ENCODE results near the gene MATN4. TPM values are rescaled to one million over a fixed set of nuclear protein-coding genes. Genes with fewer than 3 reads are reported as not detected.

Gene MATN4
- total RNA-seq, 5 donors from 2014 or later (not counting 1 experiment from before 2014, with no cell fraction given), result not detected

DNA sequence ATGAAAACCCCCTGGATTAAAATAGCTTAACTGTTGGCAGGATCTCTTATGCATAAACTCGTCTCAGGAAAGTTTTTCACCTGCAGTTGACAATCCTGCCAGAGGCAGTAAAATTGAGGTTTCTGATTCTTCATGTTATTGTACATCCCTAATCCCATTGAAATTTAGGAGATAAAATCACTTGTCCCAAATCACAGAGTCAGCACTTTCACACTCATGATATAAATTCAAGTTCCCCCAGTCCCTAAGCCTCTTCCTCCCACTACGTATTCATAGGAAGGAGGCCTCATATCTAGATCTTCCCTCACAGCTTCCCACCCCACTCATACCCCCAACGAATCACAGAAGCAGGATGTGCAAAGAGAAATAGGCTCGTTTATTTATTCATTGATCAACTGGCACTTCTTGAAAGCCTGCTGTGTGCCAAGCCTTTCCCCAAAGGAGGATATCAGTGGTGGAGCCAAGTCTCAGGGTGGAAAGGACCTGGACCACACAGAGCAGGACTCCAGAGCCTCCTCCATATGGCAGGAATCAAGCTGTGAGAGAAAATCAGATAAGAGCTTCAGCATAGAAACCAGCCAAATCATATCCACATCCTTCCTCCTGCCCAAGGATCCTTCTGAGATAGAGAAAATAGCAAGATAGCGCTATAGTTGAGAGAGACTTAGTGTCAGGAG, 56.1 kb downstream of the MATN4 start:
- no peaks in the 10 kb centered on the region for H3K9me3 ChIP-seq
- H3K4me1 Mint-ChIP-seq, result no peaks in the 10 kb centered on the region
- H3K27ac Mint-ChIP-seq, result no peak overlapping the region
- ChIA-PET POLR2A (no interaction called here), CTCF (no interaction called here)
- H3K36me3 ChIP-seq (ENCODE audit: control insufficient read depth in 2 of 2, extremely low read depth in 1 of 2, insufficient read depth in 1 of 2, low read length in 1 of 2), result no peaks in the 10 kb centered on the region
- H3K36me3 Mint-ChIP-seq, result no peaks in the 10 kb centered on the region
- DNase-seq (no peak), ATAC-seq (replicated peaks in 1 of 4) (no peak)
- WGBS (ENCODE audit: insufficient coverage), result 0% methylated on average over 1 of the region's 5 CpGs
- no peak overlapping the region for H3K27ac ChIP-seq (ENCODE audit: low read length)
- no peaks in the 10 kb centered on the region for H3K4me1 ChIP-seq (ENCODE audit: control insufficient read depth in 1 of 2, extremely low read depth in 1 of 2, insufficient read depth in 2 of 2, low read length in 2 of 2)
- peaks cover 2 to 21% of the 10 kb centered on the region in 2 experiments for H3K27me3 ChIP-seq (replicated peaks in 1 of 2; ENCODE audit: control insufficient read depth in 2 of 2, extremely low read depth in 1 of 2, insufficient read depth in 2 of 2, low read length in 1 of 2)
- no peak overlapping the region for H3K4me3 ChIP-seq (ENCODE audit: control insufficient read depth in 1 of 2, extremely low read depth in 1 of 2, low read length in 1 of 2)
- H3K27me3 Mint-ChIP-seq, result peaks cover 48 to 58% of the 10 kb centered on the region in 2 donors
- H3K4me3 Mint-ChIP-seq, result no peak overlapping the region
- no peaks in the 10 kb centered on the region for H3K9me3 Mint-ChIP-seq

DNA sequence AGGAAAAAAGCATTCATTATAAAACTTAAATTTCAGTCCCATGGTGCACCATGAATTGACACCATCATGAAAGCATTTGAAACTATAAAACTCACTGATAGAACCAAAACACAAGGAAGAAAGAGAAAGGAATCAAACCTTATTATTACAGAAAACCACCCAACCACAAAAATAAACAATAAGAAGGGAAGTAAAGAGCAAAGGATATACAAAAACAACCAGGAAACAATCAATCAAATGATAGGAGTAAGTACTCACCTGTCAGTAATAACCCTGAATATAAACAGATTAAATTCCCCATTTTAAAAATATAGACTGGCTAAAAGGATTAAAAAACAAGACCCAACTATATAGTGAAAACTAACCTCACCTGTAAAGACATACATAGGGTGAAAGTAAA, 59.5 kb downstream of the MATN4 start:
- Histone ChIP-seq H3K9me3 (no peaks in the 10 kb centered on the region), H3K27ac (ENCODE audit: low read length) (no peak overlapping the region), H3K4me3 (ENCODE audit: control insufficient read depth in 1 of 2, extremely low read depth in 1 of 2, low read length in 1 of 2) (no peak overlapping the region), H3K4me1 (ENCODE audit: control insufficient read depth in 1 of 2, extremely low read depth in 1 of 2, insufficient read depth in 2 of 2, low read length in 2 of 2) (no peaks in the 10 kb centered on the region), H3K36me3 (ENCODE audit: control insufficient read depth in 2 of 2, extremely low read depth in 1 of 2, insufficient read depth in 1 of 2, low read length in 1 of 2) (no peaks in the 10 kb centered on the region), H3K27me3 (replicated peaks in 1 of 2; ENCODE audit: control insufficient read depth in 2 of 2, extremely low read depth in 1 of 2, insufficient read depth in 2 of 2, low read length in 1 of 2) (peaks cover 2 to 15% of the 10 kb centered on the region in 2 experiments)
- ChIA-PET POLR2A (no interaction called here), CTCF (no interaction called here)
- DNase-seq, result no peak
- ATAC-seq (replicated peaks in 1 of 4), result no peak
- no peaks in the 10 kb centered on the region for H3K36me3 Mint-ChIP-seq
- peaks cover 55 to 73% of the 10 kb centered on the region in 2 donors for H3K27me3 Mint-ChIP-seq
- H3K4me3 Mint-ChIP-seq, result no peak overlapping the region
- no peaks in the 10 kb centered on the region for H3K4me1 Mint-ChIP-seq
- no peak overlapping the region for H3K27ac Mint-ChIP-seq
- H3K9me3 Mint-ChIP-seq, result no peaks in the 10 kb centered on the region

DNA sequence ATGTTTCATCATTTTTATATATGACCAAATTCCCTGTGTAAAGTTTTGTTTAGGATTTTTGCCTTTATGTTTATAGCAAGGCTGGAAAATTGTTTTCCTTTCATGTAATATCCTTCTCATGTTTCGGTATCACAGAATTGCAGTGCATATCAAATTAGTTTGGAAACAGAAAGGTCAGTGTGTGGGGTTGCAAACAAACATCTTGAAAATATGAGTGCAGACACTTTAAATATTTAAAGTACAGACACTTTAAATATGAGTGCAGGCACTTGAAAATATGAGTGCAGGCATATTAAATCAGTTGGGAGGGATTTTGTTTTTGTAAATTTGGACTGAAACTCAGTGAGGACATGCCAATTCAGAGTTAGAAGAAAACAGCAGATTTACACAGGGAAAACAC, 60.2 kb downstream of the MATN4 start:
- H3K27ac Mint-ChIP-seq, result no peak overlapping the region
- WGBS (ENCODE audit: insufficient coverage), result no CpG with 5 or more reads among the region's 1 CpG
- Histone ChIP-seq H3K4me1 (ENCODE audit: control insufficient read depth in 1 of 2, extremely low read depth in 1 of 2, insufficient read depth in 2 of 2, low read length in 2 of 2) (no peaks in the 10 kb centered on the region), H3K4me3 (ENCODE audit: control insufficient read depth in 1 of 2, extremely low read depth in 1 of 2, low read length in 1 of 2) (no peak overlapping the region), H3K27ac (ENCODE audit: low read length) (no peak overlapping the region), H3K36me3 (ENCODE audit: control insufficient read depth in 2 of 2, extremely low read depth in 1 of 2, insufficient read depth in 1 of 2, low read length in 1 of 2) (no peaks in the 10 kb centered on the region), H3K27me3 (replicated peaks in 1 of 2; ENCODE audit: control insufficient read depth in 2 of 2, extremely low read depth in 1 of 2, insufficient read depth in 2 of 2, low read length in 1 of 2) (peaks cover 2 to 7% of the 10 kb centered on the region in 2 experiments), H3K9me3 (no peaks in the 10 kb centered on the region)
- H3K4me3 Mint-ChIP-seq, result no peak overlapping the region
- DNase-seq, result no peak
- H3K27me3 Mint-ChIP-seq, result peaks cover 55 to 68% of the 10 kb centered on the region in 2 donors
- CTCF ChIA-PET, result no interaction called here
- H3K9me3 Mint-ChIP-seq, result no peaks in the 10 kb centered on the region
- no peak for ATAC-seq (replicated peaks in 1 of 4)
- POLR2A ChIA-PET, result no interaction called here
- H3K36me3 Mint-ChIP-seq, result no peaks in the 10 kb centered on the region
- H3K4me1 Mint-ChIP-seq, result no peaks in the 10 kb centered on the region

DNA sequence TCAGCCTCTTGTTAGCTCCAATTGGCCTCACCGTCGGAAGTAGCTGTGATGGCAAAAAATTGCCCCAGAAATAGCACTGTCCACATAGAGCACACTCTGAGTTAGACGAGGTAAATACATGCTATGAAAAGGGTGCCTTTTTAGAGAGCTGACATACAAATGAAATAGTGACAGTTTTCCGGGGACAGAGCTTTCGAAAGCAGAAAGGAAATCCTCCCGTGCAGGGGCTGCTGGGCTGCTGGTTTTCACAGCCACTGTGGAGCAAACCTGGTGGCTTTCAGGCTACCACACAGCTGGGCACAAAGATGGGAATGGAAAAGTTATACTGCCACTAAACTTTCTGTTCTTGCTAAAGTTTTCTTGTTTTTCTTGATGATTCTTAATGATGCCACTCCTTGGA, 62.0 kb downstream of the MATN4 start:
- H3K27ac ChIP-seq (ENCODE audit: low read length), result no peak overlapping the region
- no peak overlapping the region for H3K4me3 ChIP-seq (ENCODE audit: control insufficient read depth in 1 of 2, extremely low read depth in 1 of 2, low read length in 1 of 2)
- Mint-ChIP-seq H3K9me3 (no peaks in the 10 kb centered on the region), H3K4me1 (no peaks in the 10 kb centered on the region), H3K27me3 (peaks cover 42 to 56% of the 10 kb centered on the region in 2 donors), H3K27ac (no peak overlapping the region), H3K4me3 (no peak overlapping the region), H3K36me3 (no peaks in the 10 kb centered on the region)
- DNase-seq (no peak), ATAC-seq (replicated peaks in 1 of 4) (no peak)
- 0% methylated on average over 2 of the region's 6 CpGs for WGBS (ENCODE audit: insufficient coverage)
- ChIA-PET POLR2A (no interaction called here), CTCF (interaction anchor here in 1 of 2 donors (0.7 kb wide), 1 partner anchor 59 kb away, joined by 3 read pairs; no protein-coding TSS in a partner anchor)
- no peaks in the 10 kb centered on the region for H3K9me3 ChIP-seq
- no peaks in the 10 kb centered on the region for H3K36me3 ChIP-seq (ENCODE audit: control insufficient read depth in 2 of 2, extremely low read depth in 1 of 2, insufficient read depth in 1 of 2, low read length in 1 of 2)
- no peaks in the 10 kb centered on the region for H3K4me1 ChIP-seq (ENCODE audit: control insufficient read depth in 1 of 2, extremely low read depth in 1 of 2, insufficient read depth in 2 of 2, low read length in 2 of 2)
- peaks cover 4 to 6% of the 10 kb centered on the region in 2 experiments for H3K27me3 ChIP-seq (replicated peaks in 1 of 2; ENCODE audit: control insufficient read depth in 2 of 2, extremely low read depth in 1 of 2, insufficient read depth in 2 of 2, low read length in 1 of 2)

Other genes starting within 250 kb of the MATN4 start
- under 1 TPM in 1 of 5 donors, not detected in 4; 0.09 TPM for gene KCNS1, start 207.2 kb downstream of the MATN4 start, total RNA-seq
- gene WFDC5, start 193.1 kb downstream of the MATN4 start, total RNA-seq, result not detected
- not detected for gene WFDC12, start 183.8 kb downstream of the MATN4 start, total RNA-seq
- gene PI3, start 133.4 kb downstream of the MATN4 start, total RNA-seq, result under 1 TPM in 1 of 5 donors, not detected in 4; 0.51 TPM
- not detected for gene SEMG1, start 101.3 kb downstream of the MATN4 start, total RNA-seq
- gene SEMG2, start 86.9 kb downstream of the MATN4 start, total RNA-seq, result not detected
- 1 to 10 TPM in 3 of 5 donors, not detected in 2; 1.1 to 1.7 (median 1.2) TPM for gene SLPI, start 53.7 kb downstream of the MATN4 start, total RNA-seq
- under 1 TPM in 3 of 5 donors, not detected in 2; 0.22 to 0.29 (median 0.26) TPM for gene RBPJL, start 1.5 kb downstream of the MATN4 start, total RNA-seq
- gene SDC4, start 40.1 kb upstream of the MATN4 start, total RNA-seq, result 1 to 10 TPM in 4 of 5 donors, under 1 TPM in 1; 0.68 to 4.4 (median 3.5) TPM
- gene SYS1, start 54.9 kb upstream of the MATN4 start, total RNA-seq, result 10 to 100 TPM; 53.1 to 86.9 (median 58.2) TPM
- gene TP53TG5, start 70.0 kb upstream of the MATN4 start, total RNA-seq, result under 1 TPM in 3 of 5 donors, not detected in 2; 0.10 to 0.23 (median 0.16) TPM
- 10 to 100 TPM; 10.1 to 16.8 (median 14.8) TPM for gene DBNDD2, start 100.0 kb upstream of the MATN4 start, total RNA-seq
- gene PIGT, start 107.8 kb upstream of the MATN4 start, total RNA-seq, result 100 to 1,000 TPM in 2 of 5 donors, 10 to 100 TPM in 3; 76.6 to 140 (median 79.4) TPM
- gene WFDC2, start 161.5 kb upstream of the MATN4 start, total RNA-seq, result 1 to 10 TPM in 1 of 5 donors, under 1 TPM in 1, not detected in 3; 0.56 to 1.7 TPM
- not detected for gene SPINT3, start 207.3 kb upstream of the MATN4 start, total RNA-seq
- gene WFDC6, start 231.2 kb upstream of the MATN4 start, total RNA-seq, result not detected
- gene EPPIN, start 239.1 kb upstream of the MATN4 start, total RNA-seq, result not detected

Measured in T-cell (primary cell).